GM13977 (cell line): ENCODE results near the gene CD28.

Source experiments
- DNase-seq: peaks from one replicate; pipeline ENCODE4 v3.0.0; 2012; ENCODE audit warnings: low spot score
- in situ Hi-C: fragments of 300-500 bp; cut with MboI; formaldehyde crosslinking; loops from one replicate; pipeline ENCODE4 v1.12.0; 2022; ENCODE audit warnings: low sequenced_read_pairs, low pct_unique_long_range_greater_than_20kb, mixed read lengths, inconsistent platforms; ENCODE audit not compliant: unreplicated experiment
- TF ChIP-seq, protein P1 (sequence below): IDR thresholded peaks from 2 replicates; pipeline ENCODE4 v1.5.1; 2012; ENCODE audit warnings: mild to moderate bottlenecking, control low read depth; ENCODE audit not compliant: insufficient read depth; ENCODE audit errors: extremely low read depth, missing control alignments

Gene CD28

DNA sequence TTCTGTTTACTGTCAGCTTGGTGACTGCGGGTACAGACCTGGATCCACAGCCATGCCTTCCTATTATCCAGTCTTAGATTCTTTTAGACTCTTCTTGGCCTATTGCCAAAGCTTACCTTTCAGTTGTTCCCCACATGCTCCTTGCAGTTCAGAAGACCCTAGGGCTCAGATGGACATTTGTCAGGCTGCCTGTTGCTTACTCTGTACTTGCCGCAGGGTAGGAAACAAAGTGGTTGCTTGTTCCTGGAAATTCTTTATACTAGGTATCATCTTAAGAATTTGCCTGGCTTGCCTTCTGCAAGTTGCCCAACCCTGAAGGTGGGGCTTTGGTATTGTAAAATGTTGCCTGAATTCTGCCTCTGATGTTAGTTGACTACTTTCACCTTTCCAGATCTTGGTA lies 24.4 kb downstream of the CD28 start:
- TF ChIP-seq, protein P1, sequence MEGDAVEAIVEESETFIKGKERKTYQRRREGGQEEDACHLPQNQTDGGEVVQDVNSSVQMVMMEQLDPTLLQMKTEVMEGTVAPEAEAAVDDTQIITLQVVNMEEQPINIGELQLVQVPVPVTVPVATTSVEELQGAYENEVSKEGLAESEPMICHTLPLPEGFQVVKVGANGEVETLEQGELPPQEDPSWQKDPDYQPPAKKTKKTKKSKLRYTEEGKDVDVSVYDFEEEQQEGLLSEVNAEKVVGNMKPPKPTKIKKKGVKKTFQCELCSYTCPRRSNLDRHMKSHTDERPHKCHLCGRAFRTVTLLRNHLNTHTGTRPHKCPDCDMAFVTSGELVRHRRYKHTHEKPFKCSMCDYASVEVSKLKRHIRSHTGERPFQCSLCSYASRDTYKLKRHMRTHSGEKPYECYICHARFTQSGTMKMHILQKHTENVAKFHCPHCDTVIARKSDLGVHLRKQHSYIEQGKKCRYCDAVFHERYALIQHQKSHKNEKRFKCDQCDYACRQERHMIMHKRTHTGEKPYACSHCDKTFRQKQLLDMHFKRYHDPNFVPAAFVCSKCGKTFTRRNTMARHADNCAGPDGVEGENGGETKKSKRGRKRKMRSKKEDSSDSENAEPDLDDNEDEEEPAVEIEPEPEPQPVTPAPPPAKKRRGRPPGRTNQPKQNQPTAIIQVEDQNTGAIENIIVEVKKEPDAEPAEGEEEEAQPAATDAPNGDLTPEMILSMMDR = no peak
- in situ Hi-C loops = no loop called here
- no peak for DNase-seq

DNA sequence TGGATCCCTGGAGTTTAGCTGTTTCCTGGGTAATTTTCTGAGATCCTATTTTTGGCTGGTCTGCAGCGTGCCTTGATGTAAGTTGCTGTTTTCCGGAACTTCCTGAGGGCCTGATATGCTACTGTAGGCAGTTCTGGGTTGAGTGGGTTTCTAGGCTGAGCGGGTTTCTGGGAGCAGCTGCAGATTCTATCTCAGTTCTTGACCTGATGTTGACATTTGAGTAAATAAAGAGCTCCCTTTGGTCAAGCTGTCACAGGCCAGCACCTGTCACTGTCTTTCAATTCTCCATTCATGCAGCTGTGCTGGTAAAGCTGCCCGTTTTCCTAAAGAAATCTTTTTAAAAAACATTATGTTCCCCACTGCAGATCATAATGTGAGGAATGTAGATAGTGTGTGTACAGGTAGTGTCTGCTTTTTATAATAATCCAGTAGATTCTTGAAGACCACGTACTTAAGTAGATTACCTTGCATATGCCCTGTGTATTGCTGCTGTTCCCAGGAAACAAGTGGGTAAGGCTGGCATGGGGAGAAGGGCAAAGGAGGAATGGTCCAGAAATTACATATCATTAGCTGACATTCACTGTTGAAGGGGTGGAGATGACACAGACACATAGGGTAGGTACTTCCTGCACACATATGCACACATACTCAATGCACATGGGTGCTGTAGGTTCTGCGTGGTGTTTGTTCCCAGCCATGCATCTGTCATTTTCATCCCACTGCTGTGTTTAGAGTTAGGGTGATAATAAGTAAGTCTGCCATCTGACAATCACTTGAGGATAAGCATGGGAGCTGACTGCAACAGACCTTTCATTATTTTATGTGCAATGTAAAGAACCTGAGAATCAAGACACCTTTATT lies 25.9 kb downstream of the CD28 start:
- in situ Hi-C loops = no loop called here
- DNase-seq = no peak
- TF ChIP-seq, protein P1 = no peak

DNA sequence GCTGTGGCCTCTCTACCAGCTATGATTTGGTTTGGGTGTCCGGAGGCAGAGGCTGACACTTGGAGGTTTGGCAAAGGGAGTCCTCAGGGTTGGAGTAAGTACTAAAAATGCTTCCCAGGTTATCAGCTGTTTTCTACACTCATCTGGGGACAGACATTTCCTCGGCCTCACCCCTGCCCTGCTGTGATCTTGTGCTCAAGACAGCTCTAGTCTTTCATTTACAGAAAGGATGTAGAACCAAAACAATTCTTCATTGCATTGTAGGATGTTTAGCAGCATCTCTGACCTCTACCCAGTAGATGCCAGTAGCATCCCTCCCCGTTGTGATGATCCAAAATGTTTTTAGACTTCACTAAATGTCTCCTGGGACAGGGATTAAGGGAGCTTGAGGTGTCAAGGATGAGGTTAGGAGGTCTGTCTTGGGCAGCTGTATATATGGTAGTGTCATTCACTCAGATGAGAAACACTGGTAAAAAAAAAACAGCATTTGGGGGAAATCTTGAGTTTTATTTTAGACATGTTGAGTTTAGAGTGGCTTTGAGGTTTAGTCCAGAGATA lies 26.6 kb downstream of the CD28 start:
- TF ChIP-seq, protein P1 = no peak
- in situ Hi-C loops = no loop called here
- no peak for DNase-seq

DNA sequence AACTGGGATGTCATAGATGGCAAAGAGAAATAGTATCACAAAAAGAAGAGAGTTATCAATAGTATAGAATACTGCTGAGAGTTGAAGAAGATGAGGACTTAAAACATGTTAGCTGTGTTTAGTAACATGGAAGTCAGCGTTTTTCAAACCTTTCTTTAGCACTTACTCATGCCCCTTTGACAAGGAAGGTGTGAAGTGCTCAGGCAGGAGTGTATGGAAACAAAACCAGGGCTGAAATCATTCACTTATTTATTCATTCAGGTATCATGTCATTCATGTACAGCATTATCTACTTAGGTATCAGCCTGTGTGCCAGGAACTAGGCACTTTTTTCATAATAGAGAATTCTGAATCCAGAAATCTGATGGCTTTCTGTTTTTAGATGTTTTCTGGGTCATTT lies 27.2 kb downstream of the CD28 start:
- no peak for DNase-seq
- TF ChIP-seq, protein P1 = no peak
- in situ Hi-C loops = no loop called here

DNA sequence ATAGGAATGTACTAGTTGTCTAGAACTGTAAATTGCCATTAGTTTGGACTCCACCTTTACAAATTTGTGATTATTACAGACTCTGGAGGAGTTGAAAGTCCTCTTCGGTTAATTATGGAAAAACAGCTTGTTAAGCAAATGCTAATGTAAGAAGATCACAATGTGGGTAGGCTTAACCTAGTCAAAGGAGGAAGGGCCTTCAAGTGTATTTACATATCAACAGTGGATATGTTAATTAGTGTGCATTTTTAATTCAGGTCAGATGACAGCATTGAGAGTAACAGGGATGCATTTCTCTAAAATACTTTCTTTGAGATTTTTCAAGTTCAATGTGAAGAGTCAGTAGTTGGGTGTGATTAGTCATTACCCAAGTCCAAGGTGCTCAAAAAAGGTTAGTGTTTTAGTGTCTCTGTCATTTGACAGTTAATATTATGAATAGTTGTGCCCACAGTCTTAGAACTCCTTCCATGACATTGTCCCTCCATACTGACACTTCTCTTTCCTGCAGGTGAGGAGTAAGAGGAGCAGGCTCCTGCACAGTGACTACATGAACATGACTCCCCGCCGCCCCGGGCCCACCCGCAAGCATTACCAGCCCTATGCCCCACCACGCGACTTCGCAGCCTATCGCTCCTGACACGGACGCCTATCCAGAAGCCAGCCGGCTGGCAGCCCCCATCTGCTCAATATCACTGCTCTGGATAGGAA lies 28.0 kb downstream of the CD28 start:
- DNase-seq = no peak
- TF ChIP-seq, protein P1 = no peak
- in situ Hi-C loops = no loop called here

DNA sequence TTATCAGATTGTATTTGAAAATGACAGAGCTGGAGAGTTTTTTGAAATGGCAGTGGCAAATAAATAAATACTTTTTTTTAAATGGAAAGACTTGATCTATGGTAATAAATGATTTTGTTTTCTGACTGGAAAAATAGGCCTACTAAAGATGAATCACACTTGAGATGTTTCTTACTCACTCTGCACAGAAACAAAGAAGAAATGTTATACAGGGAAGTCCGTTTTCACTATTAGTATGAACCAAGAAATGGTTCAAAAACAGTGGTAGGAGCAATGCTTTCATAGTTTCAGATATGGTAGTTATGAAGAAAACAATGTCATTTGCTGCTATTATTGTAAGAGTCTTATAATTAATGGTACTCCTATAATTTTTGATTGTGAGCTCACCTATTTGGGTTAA lies 30.9 kb downstream of the CD28 start:
- in situ Hi-C loops = no loop called here
- TF ChIP-seq, protein P1 = no peak
- DNase-seq = no peak
